Choroid plexus epithelial cell (primary cell): ENCODE results near the gene CEP170B.

Experiments used
- DNase-seq: peaks from one replicate; pipeline ENCODE4 v3.0.0-alpha.2; 2010; ENCODE audit warnings: low read depth
- H3K4me3 ChIP-seq: 2 replicates; pipeline ENCODE4 v1.5.1; 2011; ENCODE audit warnings: low read depth, mild to moderate bottlenecking, control low read depth, low read length, moderate library complexity
- CTCF ChIP-seq: conservative IDR thresholded peaks from 2 replicates; pipeline ENCODE4 v1.5.1; 2011; ENCODE audit warnings: low read depth, mild to moderate bottlenecking, control low read depth, inconsistent platforms, low read length, moderate library complexity

Gene CEP170B

GRCh38 chr14:104821229-104821945 is 43.7 kb upstream of the CEP170B start:
- no peak for DNase-seq
- no peak overlapping the region for H3K4me3 ChIP-seq
- no peak for TF ChIP-seq CTCF

- no peak overlapping the region for H3K4me3 ChIP-seq
- TF ChIP-seq CTCF = no peak
- no peak for DNase-seq
These were observed 43.0 kb upstream of the CEP170B start for GRCh38 chr14:104821971-104822608.

- no peak for DNase-seq
- no peak for TF ChIP-seq CTCF
- H3K4me3 ChIP-seq = no peak overlapping the region
These were observed 42.0 kb upstream of the CEP170B start for GRCh38 chr14:104822821-104823615.

- no peak for TF ChIP-seq CTCF
- no peak overlapping the region for H3K4me3 ChIP-seq
- DNase-seq = no peak
These were observed 40.6 kb upstream of the CEP170B start for GRCh38 chr14:104824353-104824997.

GRCh38 chr14:104826189-104826860 is 38.7 kb upstream of the CEP170B start:
- peak; percentile 77 for DNase-seq
- H3K4me3 ChIP-seq = peak overlapping the region; percentile 60
- TF ChIP-seq CTCF = peak; percentile 58

- peak overlapping the region; percentile 49 for H3K4me3 ChIP-seq
- DNase-seq = no peak
- no peak for TF ChIP-seq CTCF
These were observed 38.2 kb upstream of the CEP170B start for GRCh38 chr14:104826861-104827176.
